ENCODE results near the gene GMIP. TPM values are rescaled to one million over a fixed set of nuclear protein-coding genes. Genes with fewer than 3 reads are reported as not detected.

GMIP gene
- total RNA-seq, 3 donors from 2014 or later = 18.1 to 35.5 (median 33.1) TPM

DNA sequence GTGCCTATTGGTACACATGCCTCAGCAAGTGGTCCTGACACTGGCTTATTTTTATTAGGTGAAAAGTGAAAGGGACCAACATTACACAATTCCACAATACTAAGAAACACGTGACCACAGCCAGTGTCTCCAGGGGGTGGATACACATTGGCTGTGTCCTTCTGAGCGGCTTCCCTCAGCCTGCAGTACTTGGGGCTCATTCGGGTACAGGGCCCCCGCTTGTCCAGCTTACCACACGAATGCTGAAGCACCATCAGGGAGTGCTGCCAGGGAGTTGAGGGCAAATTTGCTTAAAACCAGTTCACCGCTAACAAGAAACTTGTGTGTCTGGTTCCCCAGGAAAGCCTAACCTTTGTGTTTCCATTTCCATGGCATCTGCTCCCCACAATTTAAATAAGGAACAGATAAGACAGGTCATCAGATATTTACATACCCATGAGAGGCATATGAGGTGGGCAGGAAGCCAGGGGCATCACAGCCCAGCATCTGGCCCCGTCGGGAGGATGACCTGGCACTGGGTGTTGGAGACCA, 48.2 kb downstream of the GMIP start:
- intact Hi-C loops (cut with DNase I, micrococcal nuclease) = no loop called here
- Histone ChIP-seq H3K4me1 (ENCODE audit: low read depth) (peaks cover 6% of the 10 kb centered on the region), H3K9me3 (no peaks in the 10 kb centered on the region), H3K36me3 (ENCODE audit: low read depth) (no peaks in the 10 kb centered on the region), H3K4me3 (no peak overlapping the region)
- TF ChIP-seq CTCF (IDR thresholded peaks at IDR 0.05) = no peak
- ATAC-seq (peak; percentile 55), DNase-seq (peak in 1 of 3 donors; percentile 46)

DNA sequence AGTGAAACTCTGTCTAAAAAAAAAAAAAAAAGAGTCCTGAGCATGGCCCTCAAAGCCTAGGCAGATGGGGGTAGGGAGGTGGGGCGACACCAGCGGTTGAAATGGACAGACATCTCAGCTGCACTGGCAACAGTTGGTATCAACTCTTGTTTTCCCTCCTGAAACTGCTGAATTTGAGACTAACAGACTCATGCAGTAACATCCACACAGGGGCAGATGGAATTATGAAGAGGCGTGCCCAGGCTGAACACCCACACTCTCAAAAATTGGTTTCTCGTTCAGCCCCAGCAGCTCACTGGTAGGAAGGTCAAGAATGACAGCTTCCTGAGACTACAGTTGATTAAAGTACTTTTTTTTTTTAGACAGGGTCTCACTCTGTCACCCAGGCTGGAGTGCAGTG, 49.1 kb downstream of the GMIP start:
- Histone ChIP-seq H3K36me3 (ENCODE audit: low read depth) (no peaks in the 10 kb centered on the region), H3K4me1 (ENCODE audit: low read depth) (peaks cover 6% of the 10 kb centered on the region), H3K9me3 (no peaks in the 10 kb centered on the region), H3K4me3 (no peak overlapping the region)
- no peak for TF ChIP-seq CTCF (IDR thresholded peaks at IDR 0.05)
- no peak for ATAC-seq
- intact Hi-C loops (cut with DNase I, micrococcal nuclease) = no loop called here
- no peak for DNase-seq

DNA sequence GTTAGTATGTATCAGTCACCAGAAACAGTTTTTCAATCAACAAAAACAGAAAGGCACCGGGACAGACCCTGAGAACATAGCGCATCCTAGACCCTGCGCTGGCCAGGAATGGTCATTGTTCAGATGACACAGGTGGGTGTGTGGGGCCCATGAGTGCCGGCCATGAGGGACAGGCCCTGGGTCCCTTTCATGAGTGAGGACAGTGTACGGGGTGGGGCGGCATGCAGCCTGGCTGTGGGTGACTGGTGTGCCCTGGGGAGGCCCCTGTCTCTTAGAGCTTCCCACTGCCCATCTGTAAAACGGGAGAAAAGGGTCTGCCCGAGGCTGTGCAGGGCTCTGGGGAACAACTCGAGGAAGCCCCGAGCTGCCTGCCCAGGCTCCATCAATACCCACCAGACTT, 50.8 kb downstream of the GMIP start:
- no peak for TF ChIP-seq CTCF (IDR thresholded peaks at IDR 0.05)
- H3K36me3 ChIP-seq (ENCODE audit: low read depth) = no peaks in the 10 kb centered on the region
- DNase-seq (no peak), ATAC-seq (no peak)
- H3K4me3 ChIP-seq = no peak overlapping the region
- intact Hi-C loops (cut with DNase I, micrococcal nuclease) = no loop called here
- H3K4me1 ChIP-seq (ENCODE audit: low read depth) = peaks cover 6% of the 10 kb centered on the region
- no peaks in the 10 kb centered on the region for H3K9me3 ChIP-seq

DNA sequence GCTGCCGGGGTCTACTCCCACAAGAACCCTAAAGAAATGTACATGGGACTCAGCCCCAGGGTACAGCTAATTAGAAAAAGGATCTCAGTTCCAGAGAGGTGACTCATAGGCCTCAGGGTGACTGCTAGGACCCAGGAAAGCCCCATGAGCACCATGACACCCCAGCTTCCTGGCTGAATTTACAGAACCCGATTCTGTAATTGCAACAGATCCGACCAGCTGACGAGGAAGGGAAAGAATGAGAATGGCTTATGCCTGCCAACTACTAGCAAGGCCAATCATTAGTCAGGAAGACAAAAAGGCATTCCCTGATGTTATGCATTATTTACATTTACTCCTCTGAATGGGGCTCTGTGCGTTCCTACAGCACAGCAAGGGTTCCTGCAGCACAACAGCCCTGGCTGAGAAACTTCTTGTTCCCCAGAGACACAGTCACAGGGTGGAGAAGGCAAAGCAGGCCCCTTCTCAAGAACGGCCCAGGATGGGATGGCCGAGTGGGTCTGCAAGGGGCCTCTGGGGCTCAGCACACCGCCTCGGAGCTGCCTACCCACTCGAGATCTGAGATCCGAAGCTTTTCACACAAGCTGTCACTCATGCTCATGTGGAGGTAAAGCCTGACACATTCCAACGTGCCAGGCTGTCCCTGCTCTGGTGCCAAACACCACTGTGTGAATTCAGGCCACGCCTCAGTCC, 52.2 kb downstream of the GMIP start:
- TF ChIP-seq CTCF (IDR thresholded peaks at IDR 0.05) = no peak
- DNase-seq = peak in 1 of 3 donors; percentile 48

GRCh38 chr19:19588546-19588945, 54.9 kb downstream of the GMIP start:
- TF ChIP-seq CTCF (IDR thresholded peaks at IDR 0.05) = no peak
- Histone ChIP-seq H3K9me3 (no peaks in the 10 kb centered on the region), H3K36me3 (ENCODE audit: low read depth) (no peaks in the 10 kb centered on the region), H3K4me1 (ENCODE audit: low read depth) (no peaks in the 10 kb centered on the region), H3K4me3 (no peak overlapping the region)
- DNase-seq (no peak), ATAC-seq (no peak)
- intact Hi-C loops (cut with DNase I, micrococcal nuclease) = no loop called here

More for the DNA sequence above, 52.2 kb downstream of the GMIP start:
- H3K4me1 ChIP-seq (ENCODE audit: low read depth) = peaks cover 6% of the 10 kb centered on the region
- H3K36me3 ChIP-seq (ENCODE audit: low read depth) = no peaks in the 10 kb centered on the region
- intact Hi-C loops (cut with DNase I, micrococcal nuclease) = no loop called here
- ATAC-seq = peak; percentile 72
- no peaks in the 10 kb centered on the region for H3K9me3 ChIP-seq
- no peak overlapping the region for H3K4me3 ChIP-seq

Data from mucosa of descending colon (tissue), 3 donors.